Dermis blood vessel endothelial cell (primary cell): ENCODE data around the gene GLIS1. TPM values are rescaled to one million over a fixed set of nuclear protein-coding genes. Genes with fewer than 3 reads are reported as not detected.

Experiments used
- DNase-seq: peaks from one replicate; pipeline ENCODE4 v3.0.0; 2010
- total RNA-seq: library from RNA; depleted of rRNA; stranded (reverse); fragments of >200 nt; gene quantifications from 2 replicates; pipeline ENCODE4 v1.2.3, GENCODE V29; 2014

The GLIS1 gene
- total RNA-seq, 1 donor from 2014 or later: not detected

DNA sequence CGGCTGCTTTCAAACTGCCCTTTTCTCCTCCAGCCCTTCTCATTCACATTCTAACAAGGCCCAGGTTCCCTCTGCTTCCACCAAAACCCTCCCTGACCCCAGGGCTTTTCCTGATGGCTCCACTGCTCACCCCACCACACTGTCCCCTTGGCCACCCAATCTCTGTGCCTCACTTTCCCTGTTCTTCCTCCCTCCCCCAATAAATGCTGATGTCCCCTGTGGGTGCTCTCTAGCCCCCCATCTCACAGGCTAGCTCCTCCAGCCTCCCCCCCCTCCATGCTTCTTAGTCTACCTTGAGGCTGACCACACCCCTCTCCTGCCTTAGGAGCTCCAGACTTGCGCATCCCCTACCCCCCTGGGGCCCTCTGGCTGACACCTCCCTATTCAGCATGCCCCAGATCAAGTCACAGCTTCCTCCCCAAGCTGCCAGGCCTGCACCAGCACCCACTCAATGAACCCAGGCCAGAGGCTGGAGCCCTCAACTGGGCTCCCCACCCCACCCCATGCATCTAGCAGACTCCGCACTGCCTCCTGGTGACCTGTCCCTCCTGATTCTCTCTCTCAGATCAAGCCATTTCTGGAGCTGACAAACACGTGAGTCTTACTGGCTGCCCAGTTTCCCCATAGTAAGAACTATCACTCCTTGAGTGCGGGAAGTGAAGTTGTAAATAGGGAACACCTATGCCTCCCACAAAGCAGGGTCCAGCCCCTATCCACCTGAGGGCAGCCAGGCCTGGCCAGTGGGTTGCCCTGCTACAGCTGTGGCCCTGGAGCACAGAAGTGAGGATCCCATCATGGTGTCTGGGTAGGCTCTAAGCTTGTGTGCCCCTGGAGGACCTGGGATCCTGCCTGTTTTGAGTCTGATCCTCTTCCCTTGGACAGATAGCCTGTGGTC is 161.9 kb downstream of the GLIS1 start:
- no peak for DNase-seq

GRCh38 chr1:53576381-53576801 is 162.6 kb downstream of the GLIS1 start:
- no peak for DNase-seq

DNA sequence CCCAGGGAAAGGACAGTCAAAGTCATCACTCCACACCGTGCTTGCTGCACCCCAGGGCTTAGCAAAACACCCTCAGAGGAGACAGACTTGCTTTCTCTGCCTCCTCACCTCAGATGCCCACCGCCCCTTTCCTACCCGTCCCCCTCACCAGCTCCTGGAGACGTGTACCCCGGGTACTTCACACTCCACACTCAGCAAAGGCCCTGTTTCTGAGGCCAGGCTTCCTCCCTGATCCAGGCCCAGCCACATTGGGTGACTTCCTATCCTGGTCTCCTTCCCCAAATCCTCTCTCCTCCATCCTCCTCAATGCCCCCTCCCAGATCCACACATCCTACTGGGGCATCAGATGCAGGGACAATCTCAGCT is 163.0 kb downstream of the GLIS1 start:
- DNase-seq: no peak

DNA sequence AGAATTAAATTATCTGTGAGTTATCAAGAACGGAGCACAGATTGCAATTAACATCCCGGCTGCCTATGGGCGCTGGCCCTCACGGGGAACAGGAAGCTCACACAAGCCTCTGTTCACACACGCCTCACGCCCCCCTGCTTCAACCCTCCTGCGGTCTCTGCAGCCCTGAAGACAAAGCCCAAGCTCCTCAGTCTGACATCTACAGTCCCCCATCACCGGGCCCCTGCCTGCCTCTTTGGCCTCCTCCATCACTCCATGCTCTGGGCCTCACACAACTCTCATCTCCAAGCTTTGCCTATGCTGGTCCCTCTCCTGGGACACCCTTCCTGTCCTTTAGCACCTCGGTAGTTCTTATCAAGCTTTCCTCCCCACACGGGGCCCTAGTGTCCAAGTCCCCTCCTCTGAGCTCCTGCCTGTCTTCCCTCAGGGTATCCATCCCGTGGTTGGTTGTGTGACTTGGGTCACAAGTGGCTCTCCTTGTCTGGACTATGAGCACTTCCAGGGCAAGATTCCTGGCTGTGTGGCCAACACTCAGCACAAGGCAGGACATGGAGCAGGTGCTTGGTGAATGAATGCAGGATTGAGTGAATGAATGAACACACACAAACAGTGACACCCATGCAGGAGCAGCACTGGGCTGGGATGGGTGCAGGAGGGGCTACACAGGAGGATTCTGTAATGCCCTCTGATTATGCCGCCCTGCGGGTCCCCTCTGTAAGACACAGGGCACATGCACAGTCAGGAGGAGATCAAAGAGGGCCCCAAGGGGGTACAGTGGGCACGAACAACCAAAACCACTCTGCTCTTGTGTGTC is 163.6 kb downstream of the GLIS1 start:
- no peak for DNase-seq

GRCh38 chr1:53574621-53575020 is 164.3 kb downstream of the GLIS1 start:
- no peak for DNase-seq

GRCh38 chr1:53573931-53574330 is 165.0 kb downstream of the GLIS1 start:
- DNase-seq: no peak

GRCh38 chr1:53573522-53573921 is 165.4 kb downstream of the GLIS1 start:
- DNase-seq: no peak

GRCh38 chr1:53572815-53573173 is 166.2 kb downstream of the GLIS1 start:
- DNase-seq: no peak

DNA sequence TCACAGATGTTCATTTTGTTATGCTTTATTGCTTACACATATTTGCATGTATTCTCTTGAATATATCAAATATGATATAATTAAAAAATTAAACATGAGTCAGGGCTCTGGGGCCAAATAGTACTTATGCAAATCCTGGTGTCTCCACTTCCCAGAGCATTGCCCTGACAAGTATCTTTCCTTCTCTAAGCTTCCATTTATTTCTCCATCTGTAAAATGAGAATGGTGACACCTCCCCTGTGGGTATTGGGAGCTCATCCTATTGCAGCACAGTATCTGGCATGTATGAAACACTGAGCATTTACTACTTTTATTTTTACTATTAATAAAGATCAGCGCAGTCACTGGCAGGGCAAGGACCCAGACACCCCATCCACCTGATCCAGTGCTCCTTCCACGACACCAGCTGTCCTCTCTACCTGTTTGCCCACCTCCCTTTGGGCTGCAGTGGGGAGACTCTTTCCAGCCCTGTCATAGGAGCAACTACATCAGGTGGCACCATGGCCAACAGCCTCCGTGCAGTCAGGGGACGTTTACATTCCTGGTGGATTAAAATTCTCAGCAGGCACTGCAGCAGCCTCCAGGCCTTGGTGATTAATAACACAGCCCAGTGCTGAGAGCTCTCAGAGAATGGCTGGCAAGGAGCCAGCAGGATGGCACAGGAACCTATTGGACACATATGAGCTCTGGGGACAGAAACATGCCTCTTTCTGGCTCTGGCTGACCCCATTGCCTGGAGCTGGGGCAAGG is 166.7 kb downstream of the GLIS1 start:
- peak; percentile 48 for DNase-seq

- peak; percentile 30 for DNase-seq
Measured at GRCh38 chr1:53568540-53568939, 170.4 kb downstream of the GLIS1 start.

GRCh38 chr1:53567851-53568250 is 171.1 kb downstream of the GLIS1 start:
- DNase-seq: no peak

DNA sequence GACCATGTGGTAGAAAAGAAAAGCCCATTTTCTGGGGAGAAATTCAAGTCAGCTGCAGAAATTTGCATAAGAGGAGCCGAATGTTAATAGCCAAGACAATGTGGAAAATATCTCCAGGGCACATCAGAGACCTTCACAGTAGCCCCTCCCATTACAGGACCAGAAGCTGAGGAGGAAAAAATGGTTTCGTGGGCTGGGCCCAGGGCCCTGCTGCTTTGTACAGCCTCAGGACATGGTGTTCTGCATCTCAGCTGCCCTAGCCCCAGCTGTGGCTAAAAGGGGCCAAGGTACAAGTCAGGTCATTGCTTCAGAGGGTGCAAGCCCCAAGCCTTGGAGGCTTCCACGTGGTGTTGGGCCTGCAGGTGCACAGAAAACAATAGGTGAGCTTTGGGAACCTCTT is 171.5 kb downstream of the GLIS1 start:
- DNase-seq: no peak

DNA sequence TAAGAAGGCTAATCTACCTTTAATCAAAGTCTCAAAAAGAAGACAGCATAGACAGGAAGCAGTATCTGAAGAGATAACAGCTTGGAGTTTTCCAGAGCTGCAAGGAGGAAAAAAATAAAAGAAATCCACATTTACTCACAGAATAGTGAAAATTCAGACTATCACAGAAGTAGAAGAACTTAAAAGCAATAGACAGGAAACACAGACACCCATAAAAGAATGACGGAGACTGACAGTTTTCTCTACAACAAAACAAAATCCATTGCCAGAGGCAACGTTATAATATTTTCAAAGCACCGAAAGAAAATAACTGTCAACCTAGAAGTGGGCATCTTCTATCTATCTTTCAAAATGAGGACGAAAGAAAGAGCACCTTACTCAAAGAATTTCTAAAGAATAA is 175.4 kb downstream of the GLIS1 start:
- DNase-seq: no peak

GRCh38 chr1:53562981-53563379 is 176.0 kb downstream of the GLIS1 start:
- DNase-seq: no peak

- no peak for DNase-seq
Measured at GRCh38 chr1:53562291-53562980, 176.5 kb downstream of the GLIS1 start.

DNA sequence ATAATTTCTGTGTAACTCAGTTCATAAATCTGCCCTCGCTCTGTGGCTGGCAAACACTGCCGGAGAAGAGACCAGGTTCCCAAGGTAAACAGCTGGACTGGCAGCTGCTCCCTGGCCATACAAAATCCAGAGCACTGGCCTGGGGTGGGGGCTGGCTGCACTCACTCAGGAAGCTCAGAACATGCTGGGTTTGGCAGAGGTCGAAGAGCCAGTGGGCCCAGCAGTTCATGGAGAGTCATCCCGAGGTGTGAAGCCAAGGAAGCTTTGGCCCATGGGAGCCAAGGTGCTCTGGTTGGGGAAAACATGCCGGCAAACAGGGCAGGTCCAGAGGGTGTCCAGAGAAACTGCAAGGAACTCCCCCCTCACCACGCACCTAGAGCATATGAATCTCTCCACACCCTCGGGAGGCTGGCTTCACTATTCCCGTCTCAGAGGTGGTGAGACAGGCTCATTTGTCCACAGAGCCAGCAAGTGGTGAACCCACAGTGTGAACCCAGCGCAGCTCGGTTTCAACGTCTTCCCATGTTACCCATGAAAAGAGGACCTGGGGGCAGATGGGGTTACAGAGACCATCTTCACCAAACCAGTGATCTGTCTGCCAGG is 177.4 kb downstream of the GLIS1 start:
- DNase-seq: no peak

- DNase-seq: no peak
Measured at GRCh38 chr1:53560581-53561502, 178.1 kb downstream of the GLIS1 start.

DNA sequence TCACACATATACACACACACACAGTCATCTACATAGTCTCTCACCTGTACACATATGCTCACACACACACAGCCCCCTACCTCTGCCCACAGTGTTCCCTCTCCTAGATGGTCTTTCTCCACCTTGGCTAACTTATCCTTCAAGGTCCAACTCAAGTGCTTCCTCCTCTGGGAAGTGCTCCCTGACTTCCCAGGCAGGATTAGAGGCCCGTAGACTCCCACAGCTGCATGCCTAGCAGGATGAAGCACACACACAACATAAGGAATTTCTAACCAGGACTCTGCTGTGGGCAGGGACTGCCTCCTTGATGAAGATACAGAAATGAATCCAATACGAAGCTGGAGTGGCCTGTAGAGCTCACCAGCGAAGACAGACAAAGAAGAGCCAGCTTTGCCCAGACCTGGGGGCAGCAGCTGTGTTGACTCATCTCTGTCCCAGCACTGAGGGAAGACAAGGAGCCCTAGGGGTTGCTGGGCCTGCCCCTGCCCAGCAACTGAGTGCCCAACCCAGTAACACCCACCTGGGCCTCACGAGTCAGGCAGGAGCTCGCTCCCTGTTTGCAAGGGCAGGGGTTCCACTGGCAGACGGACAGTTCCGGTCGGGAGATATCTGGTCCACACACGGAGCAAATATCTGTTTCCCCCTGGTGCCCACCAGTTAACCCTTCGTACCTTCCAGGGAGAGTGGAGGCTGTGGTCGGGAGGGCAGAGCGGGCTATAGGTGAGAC is 178.9 kb downstream of the GLIS1 start:
- DNase-seq: no peak

- DNase-seq: no peak
Measured at GRCh38 chr1:53559391-53559815, 179.6 kb downstream of the GLIS1 start.

DNA sequence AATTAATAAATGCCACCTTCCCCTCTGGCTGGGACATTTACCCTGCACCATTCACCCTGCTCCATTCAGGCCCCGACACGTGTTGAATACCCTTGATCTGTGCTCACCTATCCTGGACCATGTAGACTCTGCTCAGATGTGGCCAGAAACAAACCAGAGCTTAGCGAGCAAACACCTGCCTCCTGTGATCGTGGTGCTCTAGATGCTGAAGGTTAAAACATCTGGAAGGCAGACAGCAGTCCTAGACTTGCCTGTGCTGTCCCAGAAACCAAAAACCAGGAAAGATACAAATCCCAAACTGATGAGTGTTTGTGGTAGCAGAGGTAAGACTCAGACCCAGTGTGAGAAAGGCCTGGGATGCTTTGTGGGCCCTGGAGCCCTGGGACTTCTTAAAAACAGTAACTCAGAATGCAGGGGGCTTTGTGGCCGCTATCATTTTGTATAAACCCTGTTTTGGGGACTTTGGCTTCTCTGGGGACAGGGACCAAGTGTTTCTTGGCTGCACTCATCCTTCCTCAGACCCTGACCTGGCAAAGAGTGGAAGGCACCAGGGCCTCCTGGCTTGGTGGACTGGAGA is 180.1 kb downstream of the GLIS1 start:
- no peak for DNase-seq
